Measurements from ENCODE around the gene SMYD3.

The SMYD3 gene

DNA sequence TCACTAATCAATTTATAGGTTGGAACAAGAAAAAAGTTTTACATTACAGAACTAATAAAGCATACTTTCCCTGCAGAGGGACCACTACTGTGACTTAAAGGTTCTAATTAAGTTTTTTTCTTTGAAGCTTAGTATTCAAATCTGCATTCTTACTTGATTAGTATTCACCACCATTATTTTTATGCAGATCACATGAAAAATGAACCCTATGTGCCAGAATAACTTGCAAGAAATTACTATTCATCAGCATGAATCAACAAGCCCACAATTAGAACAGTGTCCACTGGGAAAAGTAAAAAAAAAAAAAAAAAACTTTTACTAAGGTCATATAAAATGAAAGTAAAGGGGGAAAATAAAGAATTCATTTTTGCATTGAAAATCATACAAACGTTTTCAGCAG lies 90.8 kb downstream of the SMYD3 start:
- no peak overlapping the region for H3K9ac ChIP-seq
- TF ChIP-seq, protein P1, sequence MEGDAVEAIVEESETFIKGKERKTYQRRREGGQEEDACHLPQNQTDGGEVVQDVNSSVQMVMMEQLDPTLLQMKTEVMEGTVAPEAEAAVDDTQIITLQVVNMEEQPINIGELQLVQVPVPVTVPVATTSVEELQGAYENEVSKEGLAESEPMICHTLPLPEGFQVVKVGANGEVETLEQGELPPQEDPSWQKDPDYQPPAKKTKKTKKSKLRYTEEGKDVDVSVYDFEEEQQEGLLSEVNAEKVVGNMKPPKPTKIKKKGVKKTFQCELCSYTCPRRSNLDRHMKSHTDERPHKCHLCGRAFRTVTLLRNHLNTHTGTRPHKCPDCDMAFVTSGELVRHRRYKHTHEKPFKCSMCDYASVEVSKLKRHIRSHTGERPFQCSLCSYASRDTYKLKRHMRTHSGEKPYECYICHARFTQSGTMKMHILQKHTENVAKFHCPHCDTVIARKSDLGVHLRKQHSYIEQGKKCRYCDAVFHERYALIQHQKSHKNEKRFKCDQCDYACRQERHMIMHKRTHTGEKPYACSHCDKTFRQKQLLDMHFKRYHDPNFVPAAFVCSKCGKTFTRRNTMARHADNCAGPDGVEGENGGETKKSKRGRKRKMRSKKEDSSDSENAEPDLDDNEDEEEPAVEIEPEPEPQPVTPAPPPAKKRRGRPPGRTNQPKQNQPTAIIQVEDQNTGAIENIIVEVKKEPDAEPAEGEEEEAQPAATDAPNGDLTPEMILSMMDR (IDR thresholded peaks at IDR 0.05): no peak
- no peaks in the 10 kb centered on the region for H3K4me1 ChIP-seq
- H2AFZ ChIP-seq: no peak overlapping the region
- H3K79me2 ChIP-seq: no peaks in the 10 kb centered on the region
- no peaks in the 10 kb centered on the region for H3K9me3 ChIP-seq (ENCODE audit: control insufficient read depth, low read length)
- no peak overlapping the region for H3K4me2 ChIP-seq (ENCODE audit: low read length)
- H3K27ac ChIP-seq: no peak overlapping the region
- no peaks in the 10 kb centered on the region for H3K27me3 ChIP-seq (ENCODE audit: control insufficient read depth, insufficient read depth, low read length)
- no peaks in the 10 kb centered on the region for H3K36me3 ChIP-seq (ENCODE audit: control insufficient read depth, insufficient read depth, low read length)
- no peak overlapping the region for H3K4me3 ChIP-seq (ENCODE audit: low read depth, low read length)

DNA sequence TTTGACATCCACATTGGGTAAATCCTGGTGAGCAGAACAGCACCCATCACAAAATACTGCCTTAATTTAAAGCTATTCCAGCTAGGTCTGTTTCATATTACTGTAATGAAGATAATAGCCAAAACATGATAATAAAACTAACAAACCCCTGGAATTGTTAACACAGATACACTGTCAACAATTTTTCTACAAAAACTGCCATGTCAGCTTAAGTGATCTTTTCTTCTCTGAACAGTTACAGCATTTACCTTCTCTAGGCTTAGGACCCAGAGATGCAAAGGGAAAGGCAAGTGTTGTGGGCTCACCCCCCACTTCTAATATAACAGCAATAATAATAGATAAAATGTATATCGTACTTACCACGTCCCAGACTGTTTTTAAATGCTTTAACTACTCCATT lies 92.1 kb downstream of the SMYD3 start:
- H3K4me3 ChIP-seq (ENCODE audit: low read depth, low read length): no peak overlapping the region
- no peaks in the 10 kb centered on the region for H3K79me2 ChIP-seq
- no peaks in the 10 kb centered on the region for H3K27me3 ChIP-seq (ENCODE audit: control insufficient read depth, insufficient read depth, low read length)
- no peak overlapping the region for H3K27ac ChIP-seq
- no peak overlapping the region for H3K4me2 ChIP-seq (ENCODE audit: low read length)
- H3K4me1 ChIP-seq: no peaks in the 10 kb centered on the region
- no peaks in the 10 kb centered on the region for H3K9me3 ChIP-seq (ENCODE audit: control insufficient read depth, low read length)
- no peak overlapping the region for H3K9ac ChIP-seq
- TF ChIP-seq, protein P1 (IDR thresholded peaks at IDR 0.05): no peak
- no peaks in the 10 kb centered on the region for H3K36me3 ChIP-seq (ENCODE audit: control insufficient read depth, insufficient read depth, low read length)
- H2AFZ ChIP-seq: no peak overlapping the region

DNA sequence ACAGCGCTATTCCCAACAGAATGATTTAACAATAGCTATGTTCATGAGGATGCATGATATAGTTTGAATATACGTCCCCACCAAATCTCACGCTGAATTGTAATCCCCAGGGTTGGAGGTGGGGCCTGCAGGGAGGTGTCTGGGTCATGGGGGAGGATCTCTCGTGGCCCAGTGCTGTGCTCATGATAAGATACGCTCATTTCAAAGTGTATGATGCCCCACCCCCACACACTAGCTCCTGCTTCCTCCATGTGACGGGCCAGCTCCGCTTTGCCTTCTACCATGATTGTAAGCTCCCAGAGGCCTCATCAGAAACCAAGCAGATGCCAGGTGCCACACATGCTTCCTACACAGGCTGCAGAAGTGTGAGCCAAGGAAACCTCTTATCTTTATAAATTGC lies 93.6 kb downstream of the SMYD3 start:
- Histone ChIP-seq H3K4me1 (no peaks in the 10 kb centered on the region), H3K27ac (no peak overlapping the region), H3K27me3 (ENCODE audit: control insufficient read depth, insufficient read depth, low read length) (no peaks in the 10 kb centered on the region), H3K4me3 (ENCODE audit: low read depth, low read length) (no peak overlapping the region), H3K79me2 (no peaks in the 10 kb centered on the region), H2AFZ (no peak overlapping the region), H3K9ac (no peak overlapping the region), H3K36me3 (ENCODE audit: control insufficient read depth, insufficient read depth, low read length) (no peaks in the 10 kb centered on the region), H3K9me3 (ENCODE audit: control insufficient read depth, low read length) (no peaks in the 10 kb centered on the region), H3K4me2 (ENCODE audit: low read length) (no peak overlapping the region)
- TF ChIP-seq, protein P1 (IDR thresholded peaks at IDR 0.05): no peak

DNA sequence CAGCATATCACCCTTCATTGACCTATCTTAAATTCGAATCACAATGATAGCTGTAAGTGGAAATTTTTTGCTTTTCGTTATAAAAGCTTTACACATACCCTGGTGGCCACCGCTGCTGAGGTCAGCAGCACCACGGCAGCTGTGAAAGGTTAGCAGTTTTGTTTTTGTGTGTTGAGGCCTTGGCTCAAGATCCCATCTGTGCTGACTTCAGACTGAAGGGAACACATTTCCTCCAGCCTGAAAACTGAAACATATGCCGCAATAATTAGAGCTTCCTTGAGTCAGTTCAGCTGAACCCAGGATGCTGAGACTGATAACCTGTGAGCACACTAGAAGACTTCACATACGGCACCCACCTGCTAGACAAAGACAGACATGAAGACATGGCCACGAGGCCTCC lies 103.0 kb downstream of the SMYD3 start:
- no peaks in the 10 kb centered on the region for H3K79me2 ChIP-seq
- H3K27me3 ChIP-seq (ENCODE audit: control insufficient read depth, insufficient read depth, low read length): no peaks in the 10 kb centered on the region
- no peak overlapping the region for H3K9ac ChIP-seq
- no peaks in the 10 kb centered on the region for H3K4me1 ChIP-seq
- no peak overlapping the region for H3K4me3 ChIP-seq (ENCODE audit: low read depth, low read length)
- no peak overlapping the region for H2AFZ ChIP-seq
- no peaks in the 10 kb centered on the region for H3K36me3 ChIP-seq (ENCODE audit: control insufficient read depth, insufficient read depth, low read length)
- H3K4me2 ChIP-seq (ENCODE audit: low read length): peak overlapping the region; percentile 3
- H3K27ac ChIP-seq: no peak overlapping the region
- no peaks in the 10 kb centered on the region for H3K9me3 ChIP-seq (ENCODE audit: control insufficient read depth, low read length)
- TF ChIP-seq, protein P1 (IDR thresholded peaks at IDR 0.05): no peak

DNA sequence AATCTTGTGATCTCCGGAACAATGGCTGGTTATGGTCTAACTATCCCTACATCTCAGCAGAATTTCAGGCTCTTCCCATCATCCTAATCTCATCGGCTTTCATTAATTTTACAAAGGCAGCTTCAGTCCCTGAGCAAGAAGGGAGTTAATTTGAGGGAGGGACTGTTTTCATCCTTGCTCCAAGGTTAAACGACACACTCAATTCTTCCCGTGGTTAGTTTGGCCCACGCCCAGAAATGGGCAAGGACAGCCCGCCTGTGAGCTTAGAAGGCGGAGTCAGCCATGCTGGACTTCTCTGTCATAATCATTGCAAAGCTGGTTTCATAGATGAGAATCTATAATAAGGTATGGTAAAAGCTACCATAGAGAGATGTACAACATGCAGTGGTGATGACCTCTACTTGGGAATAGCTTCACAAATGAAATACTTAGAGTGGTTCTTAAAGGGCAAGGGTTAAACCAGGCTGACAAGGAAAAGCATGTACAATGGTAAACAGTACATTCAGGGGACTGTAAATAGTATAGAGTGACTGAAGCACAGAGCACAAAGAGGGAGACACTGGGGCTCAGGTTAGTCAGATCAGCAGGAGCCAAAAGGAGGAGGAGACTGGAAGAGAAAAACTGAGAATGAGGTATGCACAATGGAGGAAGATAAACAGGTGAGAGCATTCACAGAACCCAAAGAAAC lies 108.8 kb downstream of the SMYD3 start:
- no peak overlapping the region for H3K4me3 ChIP-seq (ENCODE audit: low read depth, low read length)
- H3K27ac ChIP-seq: no peak overlapping the region
- TF ChIP-seq, protein P1 (IDR thresholded peaks at IDR 0.05): no peak

More for the DNA sequence above, 108.8 kb downstream of the SMYD3 start:
- Histone ChIP-seq H3K79me2 (no peaks in the 10 kb centered on the region), H3K4me2 (ENCODE audit: low read length) (no peak overlapping the region), H3K9ac (no peak overlapping the region), H2AFZ (no peak overlapping the region), H3K4me1 (no peaks in the 10 kb centered on the region), H3K36me3 (ENCODE audit: control insufficient read depth, insufficient read depth, low read length) (no peaks in the 10 kb centered on the region), H3K27me3 (ENCODE audit: control insufficient read depth, insufficient read depth, low read length) (no peaks in the 10 kb centered on the region), H3K9me3 (ENCODE audit: control insufficient read depth, low read length) (no peaks in the 10 kb centered on the region)
